Fibroblast of pulmonary artery (primary cell): ENCODE data around the gene ASPA.

Experiments used
- DNase-seq: peaks from one replicate; pipeline ENCODE4 v3.0.0-alpha.2; 2010; ENCODE audit warnings: low read depth
- H3K4me3 ChIP-seq: replicated peaks from 2 replicates; pipeline ENCODE4 v1.5.1; 2011; ENCODE audit warnings: low read depth, mild to moderate bottlenecking, control low read depth, low read length, moderate library complexity
- CTCF ChIP-seq: IDR thresholded peaks from 2 replicates; pipeline ENCODE4 v1.5.1; 2011; ENCODE audit warnings: mild to moderate bottlenecking, control low read depth, low read length, inconsistent platforms; ENCODE audit errors: missing control alignments

The ASPA gene

DNA sequence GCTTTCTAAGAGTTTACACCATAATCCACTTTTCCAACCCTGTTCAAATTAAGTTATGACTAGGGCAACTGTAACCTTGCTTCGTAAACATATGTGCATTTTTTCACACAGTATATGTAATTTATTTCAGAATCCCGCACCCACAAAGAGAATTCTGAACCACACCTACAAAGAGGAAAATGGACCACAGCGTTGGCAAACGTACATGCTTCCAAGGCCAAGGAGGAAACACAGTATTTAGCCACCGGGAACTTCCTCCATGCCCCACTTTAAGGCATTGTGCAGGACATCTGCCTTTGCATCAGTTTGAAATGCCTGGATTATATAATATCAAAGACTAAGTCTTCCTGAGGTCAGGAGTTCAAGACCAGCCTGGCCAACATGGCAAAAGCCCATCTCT, 6.3 kb upstream of the ASPA start:
- TF ChIP-seq CTCF = no peak

DNA sequence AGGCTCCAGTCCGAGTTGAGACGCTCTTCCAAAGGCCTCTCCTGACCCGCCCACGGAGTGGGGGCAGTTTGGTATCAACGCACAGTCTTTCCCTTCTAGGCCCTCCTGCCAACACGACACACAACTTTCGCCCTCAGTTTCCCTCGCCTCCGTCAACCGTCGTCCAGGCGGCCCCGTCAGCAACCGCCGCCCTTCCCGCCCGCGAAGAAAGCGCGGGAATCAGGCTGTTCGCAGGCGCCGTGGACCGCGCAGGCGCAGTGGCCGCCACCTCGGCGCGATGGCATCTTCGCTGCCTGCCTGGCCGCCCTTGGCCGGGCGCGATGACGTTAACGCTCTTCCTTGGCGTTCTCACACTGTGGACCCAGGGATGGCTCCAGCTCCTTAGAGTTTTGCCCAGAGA, 4.2 kb upstream of the ASPA start, which contains the start of gene SPATA22:
TSS of gene SPATA22 (minus strand) at position 221 of the 400 bp plus-strand sequence. CDS start 2,494 bp downstream, outside the sequence.
- no peak within 1 kb of the TSS for H3K4me3 ChIP-seq
- TF ChIP-seq CTCF = no peak
- no peak for DNase-seq

More for the DNA sequence above, 6.3 kb upstream of the ASPA start:
- no peak overlapping the region for H3K4me3 ChIP-seq
- DNase-seq = no peak

DNA sequence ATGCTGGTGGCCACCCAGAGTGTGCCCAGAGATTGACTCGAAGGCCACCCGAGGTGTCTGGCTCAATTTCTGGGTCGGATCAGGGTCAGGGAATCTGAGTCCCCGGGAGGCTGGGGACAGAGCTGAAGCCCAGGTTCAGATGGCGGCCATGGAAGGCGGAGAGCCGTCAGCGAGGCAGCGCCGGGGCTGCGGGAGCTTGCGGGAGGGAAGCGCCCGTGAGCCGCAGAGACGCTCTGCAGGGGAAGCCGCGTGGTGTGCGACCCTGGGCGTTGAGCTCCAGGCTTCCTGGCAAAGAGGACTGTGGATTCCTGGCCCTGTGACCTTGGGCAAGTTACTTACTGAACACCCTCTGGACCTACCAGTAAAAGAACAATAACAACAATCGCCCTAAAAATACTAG, 3.7 kb upstream of the ASPA start:
- TF ChIP-seq CTCF = no peak
- DNase-seq = no peak
- no peak overlapping the region for H3K4me3 ChIP-seq

DNA sequence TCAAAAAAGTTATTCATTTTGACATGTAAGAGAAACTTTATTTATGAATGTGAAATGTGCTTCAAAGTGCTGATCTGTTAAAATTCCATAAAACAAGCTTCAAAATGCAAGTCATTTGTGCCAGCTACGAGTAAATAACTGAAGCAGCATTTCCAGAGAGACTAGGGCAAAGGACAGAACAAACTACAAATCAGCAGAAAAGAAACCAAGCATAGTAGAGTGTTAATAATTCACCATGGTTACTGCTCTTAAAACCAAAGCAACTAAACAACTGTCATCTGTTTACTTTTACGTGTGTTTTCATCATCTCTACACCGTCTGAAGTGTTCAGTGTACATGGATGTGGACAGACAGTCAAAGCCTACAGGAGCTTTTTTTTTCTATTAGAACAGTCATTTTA, 1.6 kb upstream of the ASPA start:
- TF ChIP-seq CTCF = no peak
- H3K4me3 ChIP-seq = no peak overlapping the region
- DNase-seq = peak; percentile 22

DNA sequence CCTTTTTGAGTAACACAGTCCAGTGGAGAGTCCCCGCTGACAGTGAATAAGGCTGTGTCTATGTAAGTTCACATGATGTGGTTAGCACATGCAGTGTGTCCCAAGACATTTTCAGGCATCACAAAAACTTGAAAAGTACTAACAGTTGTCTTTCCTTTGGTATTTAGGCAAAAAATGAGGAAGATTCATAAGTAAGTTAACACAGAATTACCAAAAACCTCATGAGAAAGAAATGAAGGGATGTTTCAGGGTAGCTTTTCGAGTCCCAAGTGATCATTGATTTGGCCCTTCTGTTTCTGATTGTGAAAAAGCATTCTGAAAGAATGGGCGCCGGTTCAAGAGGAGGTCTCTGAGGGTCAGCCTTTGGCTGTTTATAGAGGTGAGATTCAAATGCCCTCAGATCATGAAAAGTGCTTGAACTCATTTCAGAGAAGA, 529 bp upstream of the ASPA start:
- DNase-seq = no peak
- no peak for TF ChIP-seq CTCF
- no peak overlapping the region for H3K4me3 ChIP-seq

DNA sequence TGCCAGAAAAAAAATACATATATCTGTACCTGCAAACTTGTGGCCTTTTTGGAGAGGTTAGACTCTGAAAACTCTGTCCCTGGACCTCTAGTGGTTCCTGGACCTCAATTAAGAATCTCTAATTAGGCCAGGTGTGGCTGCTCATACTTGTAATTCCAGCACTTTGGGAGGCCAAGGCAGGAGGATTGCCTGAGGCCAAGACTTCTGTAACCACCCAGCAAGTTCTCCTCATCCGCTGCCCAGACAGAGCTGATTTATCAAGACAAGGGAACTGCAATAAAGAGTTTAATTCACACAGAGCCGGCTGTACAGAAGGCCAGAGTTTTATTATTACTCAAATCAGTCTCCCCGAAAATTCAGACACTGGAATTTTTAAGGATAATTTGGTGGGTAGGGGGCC, 4.2 kb downstream of the ASPA start:
- TF ChIP-seq CTCF = no peak
- no peak overlapping the region for H3K4me3 ChIP-seq
- no peak for DNase-seq

DNA sequence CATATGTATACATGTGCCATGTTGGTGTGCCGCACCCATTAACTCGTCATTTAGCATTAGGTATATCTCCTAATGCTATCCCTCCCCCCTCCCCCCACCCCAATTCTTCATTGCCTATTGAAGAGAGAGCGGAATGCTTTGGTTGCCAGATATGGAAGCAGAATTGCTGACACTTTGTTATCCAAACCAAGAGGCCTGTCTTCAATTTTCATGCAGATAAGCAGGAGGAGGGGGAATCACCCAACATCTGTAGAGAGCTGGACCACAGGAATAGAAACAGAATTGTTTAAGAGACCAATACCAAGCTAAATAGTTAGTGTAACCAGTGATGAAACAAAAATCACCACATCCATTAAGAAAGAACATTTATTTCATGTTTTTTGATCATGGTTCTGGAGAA, 7.1 kb downstream of the ASPA start:
- no peak for DNase-seq
- no peak overlapping the region for H3K4me3 ChIP-seq
- no peak for TF ChIP-seq CTCF
